Measurements from ENCODE around the gene CDC42BPA. TPM values are rescaled to one million over a fixed set of nuclear protein-coding genes. Genes with fewer than 3 reads are reported as not detected.

The CDC42BPA gene
- total and polyA plus RNA-seq, 2 donors (not counting 1 experiment from before 2014, with no cell fraction given), result 26.4 to 77.1 TPM

DNA sequence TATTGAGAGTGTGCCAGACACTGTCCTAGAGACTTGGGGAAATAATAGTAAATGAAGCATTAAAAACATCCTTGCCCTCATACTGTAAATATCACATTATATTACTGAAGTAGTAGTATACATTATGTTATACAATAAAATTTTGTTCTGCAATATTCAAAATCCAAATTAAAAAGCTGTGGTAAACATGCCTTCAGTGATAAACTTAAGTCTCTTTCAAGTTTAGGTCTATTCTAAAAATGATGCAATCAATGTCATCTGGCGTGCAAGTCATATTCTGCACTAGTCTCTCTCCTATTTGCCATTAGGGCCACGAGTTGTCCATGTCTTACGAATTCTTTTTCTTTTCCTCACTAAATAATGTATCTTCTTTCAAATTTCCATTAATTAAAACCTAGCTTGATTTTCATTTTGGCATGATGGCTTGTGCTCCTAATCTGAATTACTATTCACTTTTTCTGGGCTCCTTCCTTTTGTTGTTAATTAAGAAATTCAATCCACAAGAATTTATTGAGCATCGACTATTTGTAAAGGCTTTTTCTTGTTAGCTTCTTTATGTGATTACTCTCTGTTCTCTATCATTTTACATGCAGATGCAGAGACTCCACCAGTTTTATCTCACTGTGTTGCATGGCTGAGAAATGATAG is 247.5 kb downstream of the CDC42BPA start:
- no peak overlapping the region for H3K4me2 ChIP-seq (ENCODE audit: extremely low read depth, insufficient read depth, low read length)
- no peaks in the 10 kb centered on the region for H3K27me3 ChIP-seq (ENCODE audit: control insufficient read depth, insufficient read depth, low read length)
- H3K9ac ChIP-seq (ENCODE audit: insufficient read depth, low read length), result no peak overlapping the region
- no peaks in the 10 kb centered on the region for H3K79me2 ChIP-seq (ENCODE audit: control insufficient read depth, insufficient read depth, low read length)
- no peaks in the 10 kb centered on the region for H3K9me3 ChIP-seq (ENCODE audit: control insufficient read depth, insufficient read depth, low read depth, low read length)
- no peak overlapping the region for H3K27ac ChIP-seq (ENCODE audit: insufficient read depth, low read length)
- peak in 1 of 2 donors; percentile 46 for DNase-seq (ENCODE audit: low read depth in 2 of 2)
- no peaks in the 10 kb centered on the region for H3K36me3 ChIP-seq (ENCODE audit: control insufficient read depth, insufficient read depth, low read length)
- no peak overlapping the region for H3K4me3 ChIP-seq (replicated peaks in 1 of 4; ENCODE audit: control extremely low read depth in 1 of 4, insufficient read depth in 1 of 4, low read depth in 3 of 4, low read length in 4 of 4)
- no peak for TF ChIP-seq EZH2 (IDR thresholded peaks at IDR 0.05; ENCODE audit: low read length, missing control alignments)
- no peaks in the 10 kb centered on the region for H4K20me1 ChIP-seq (ENCODE audit: control insufficient read depth, extremely low read depth, insufficient read depth, low read length)
- no peak overlapping the region for H2AFZ ChIP-seq (ENCODE audit: low read length)
- no peaks in the 10 kb centered on the region for H3K4me1 ChIP-seq (ENCODE audit: control insufficient read depth, extremely low read depth, insufficient read depth, low read length)

DNA sequence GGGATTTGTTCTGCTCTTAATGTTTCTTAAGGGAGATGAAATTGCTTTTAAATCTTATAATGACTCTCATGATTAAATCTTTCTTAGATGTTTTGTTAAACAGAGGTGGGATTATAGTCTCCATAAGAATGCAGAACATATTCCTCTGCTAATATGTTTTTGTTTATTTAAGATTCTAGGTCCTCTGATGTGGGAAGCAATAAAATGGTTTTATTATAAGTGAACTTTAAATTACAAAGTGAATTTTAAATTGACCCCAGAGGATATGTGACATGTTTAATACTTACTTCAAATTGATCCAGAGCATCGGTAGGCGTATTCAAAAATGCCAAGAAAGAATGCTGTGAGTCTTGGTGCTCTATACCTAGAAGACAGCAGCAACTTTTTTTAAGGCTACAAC is 248.8 kb downstream of the CDC42BPA start:
- no peak overlapping the region for H3K4me3 ChIP-seq (replicated peaks in 1 of 4; ENCODE audit: control extremely low read depth in 1 of 4, insufficient read depth in 1 of 4, low read depth in 3 of 4, low read length in 4 of 4)
- DNase-seq (ENCODE audit: low read depth in 2 of 2), result no peak
- TF ChIP-seq EZH2 (IDR thresholded peaks at IDR 0.05; ENCODE audit: low read length, missing control alignments), result no peak
- TF ChIP-seq, protein P1, sequence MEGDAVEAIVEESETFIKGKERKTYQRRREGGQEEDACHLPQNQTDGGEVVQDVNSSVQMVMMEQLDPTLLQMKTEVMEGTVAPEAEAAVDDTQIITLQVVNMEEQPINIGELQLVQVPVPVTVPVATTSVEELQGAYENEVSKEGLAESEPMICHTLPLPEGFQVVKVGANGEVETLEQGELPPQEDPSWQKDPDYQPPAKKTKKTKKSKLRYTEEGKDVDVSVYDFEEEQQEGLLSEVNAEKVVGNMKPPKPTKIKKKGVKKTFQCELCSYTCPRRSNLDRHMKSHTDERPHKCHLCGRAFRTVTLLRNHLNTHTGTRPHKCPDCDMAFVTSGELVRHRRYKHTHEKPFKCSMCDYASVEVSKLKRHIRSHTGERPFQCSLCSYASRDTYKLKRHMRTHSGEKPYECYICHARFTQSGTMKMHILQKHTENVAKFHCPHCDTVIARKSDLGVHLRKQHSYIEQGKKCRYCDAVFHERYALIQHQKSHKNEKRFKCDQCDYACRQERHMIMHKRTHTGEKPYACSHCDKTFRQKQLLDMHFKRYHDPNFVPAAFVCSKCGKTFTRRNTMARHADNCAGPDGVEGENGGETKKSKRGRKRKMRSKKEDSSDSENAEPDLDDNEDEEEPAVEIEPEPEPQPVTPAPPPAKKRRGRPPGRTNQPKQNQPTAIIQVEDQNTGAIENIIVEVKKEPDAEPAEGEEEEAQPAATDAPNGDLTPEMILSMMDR (conservative IDR thresholded peaks at IDR 0.05 in 1 of 2, IDR thresholded peaks at IDR 0.05 in 1 of 2; ENCODE audit: low read depth in 1 of 2, low read length in 2 of 2), result no peak

DNA sequence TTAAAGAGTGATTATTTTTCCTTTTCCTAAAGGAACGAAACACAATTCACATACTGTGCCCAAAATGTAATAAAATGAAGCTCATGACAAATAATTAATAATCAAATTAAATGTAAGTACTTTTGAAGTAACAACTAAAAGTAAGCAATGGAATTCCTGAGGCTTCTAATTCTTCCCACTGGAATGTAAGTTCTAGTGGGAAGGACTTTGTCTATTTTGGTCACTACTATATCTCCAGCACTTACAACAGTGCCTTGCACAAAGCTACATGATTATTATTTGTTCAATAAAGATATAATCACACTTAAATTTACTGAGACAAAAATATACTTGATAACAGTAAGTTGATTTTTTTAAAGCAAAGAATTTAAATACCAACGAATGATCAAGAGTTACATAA is 249.4 kb downstream of the CDC42BPA start:
- no peak overlapping the region for H3K4me2 ChIP-seq (ENCODE audit: extremely low read depth, insufficient read depth, low read length)
- H3K9ac ChIP-seq (ENCODE audit: insufficient read depth, low read length), result no peak overlapping the region
- DNase-seq (ENCODE audit: low read depth in 2 of 2), result peak in 1 of 2 donors; percentile 53
- no peaks in the 10 kb centered on the region for H3K4me1 ChIP-seq (ENCODE audit: control insufficient read depth, extremely low read depth, insufficient read depth, low read length)
- no peaks in the 10 kb centered on the region for H3K79me2 ChIP-seq (ENCODE audit: control insufficient read depth, insufficient read depth, low read length)
- no peak overlapping the region for H3K27ac ChIP-seq (ENCODE audit: insufficient read depth, low read length)
- H3K36me3 ChIP-seq (ENCODE audit: control insufficient read depth, insufficient read depth, low read length), result no peaks in the 10 kb centered on the region
- no peak overlapping the region for H2AFZ ChIP-seq (ENCODE audit: low read length)
- H3K9me3 ChIP-seq (ENCODE audit: control insufficient read depth, insufficient read depth, low read depth, low read length), result no peaks in the 10 kb centered on the region
- TF ChIP-seq EZH2 (IDR thresholded peaks at IDR 0.05; ENCODE audit: low read length, missing control alignments), result no peak
- TF ChIP-seq, protein P1 (conservative IDR thresholded peaks at IDR 0.05 in 1 of 2, IDR thresholded peaks at IDR 0.05 in 1 of 2; ENCODE audit: low read depth in 1 of 2, low read length in 2 of 2), result no peak
- no peaks in the 10 kb centered on the region for H4K20me1 ChIP-seq (ENCODE audit: control insufficient read depth, extremely low read depth, insufficient read depth, low read length)
- H3K4me3 ChIP-seq (replicated peaks in 1 of 4; ENCODE audit: control extremely low read depth in 1 of 4, insufficient read depth in 1 of 4, low read depth in 3 of 4, low read length in 4 of 4), result no peak overlapping the region
- no peaks in the 10 kb centered on the region for H3K27me3 ChIP-seq (ENCODE audit: control insufficient read depth, insufficient read depth, low read length)

More for the DNA sequence above, 248.8 kb downstream of the CDC42BPA start:
- Histone ChIP-seq H3K9ac (ENCODE audit: insufficient read depth, low read length) (no peak overlapping the region), H4K20me1 (ENCODE audit: control insufficient read depth, extremely low read depth, insufficient read depth, low read length) (no peaks in the 10 kb centered on the region), H3K27me3 (ENCODE audit: control insufficient read depth, insufficient read depth, low read length) (no peaks in the 10 kb centered on the region), H3K36me3 (ENCODE audit: control insufficient read depth, insufficient read depth, low read length) (no peaks in the 10 kb centered on the region), H3K4me2 (ENCODE audit: extremely low read depth, insufficient read depth, low read length) (no peak overlapping the region), H2AFZ (ENCODE audit: low read length) (no peak overlapping the region), H3K79me2 (ENCODE audit: control insufficient read depth, insufficient read depth, low read length) (no peaks in the 10 kb centered on the region), H3K9me3 (ENCODE audit: control insufficient read depth, insufficient read depth, low read depth, low read length) (no peaks in the 10 kb centered on the region), H3K4me1 (ENCODE audit: control insufficient read depth, extremely low read depth, insufficient read depth, low read length) (no peaks in the 10 kb centered on the region), H3K27ac (ENCODE audit: insufficient read depth, low read length) (no peak overlapping the region)
